Endodermal cell (in vitro differentiated cells): ENCODE results near the gene ZNF281. TPM values are rescaled to one million over a fixed set of nuclear protein-coding genes. Genes with fewer than 3 reads are reported as not detected.

Experiments
- DNase-seq: peaks from one replicate; pipeline ENCODE4 v3.0.0-alpha.2; 2017
- H3K27ac ChIP-seq: 2 replicates; pipeline ENCODE4 v1.5.1; 2013; ENCODE audit warnings: mild to moderate bottlenecking, low read depth, low read length, moderate library complexity
- H3K27me3 ChIP-seq: 2 replicates; pipeline ENCODE4 v1.6.1; 2013; ENCODE audit warnings: mild to moderate bottlenecking, low read length, moderate library complexity; ENCODE audit not compliant: insufficient read depth, control insufficient read depth, poor library complexity, severe bottlenecking
- H3K36me3 ChIP-seq: 2 replicates; pipeline ENCODE4 v1.7.0; 2013; ENCODE audit warnings: mild to moderate bottlenecking, low read length, moderate library complexity; ENCODE audit not compliant: control insufficient read depth, insufficient read depth
- H3K4me1 ChIP-seq: one replicate; pipeline ENCODE4 v1.7.0; 2013; ENCODE audit warnings: low read length; ENCODE audit not compliant: control insufficient read depth, insufficient read depth
- H3K4me3 ChIP-seq: 2 replicates; pipeline ENCODE4 v1.5.1; 2013; ENCODE audit warnings: mild to moderate bottlenecking, low read length, moderate library complexity
- H3K9ac ChIP-seq: 2 replicates; pipeline ENCODE4 v1.6.1; 2013; ENCODE audit warnings: mild to moderate bottlenecking, low read length, moderate library complexity; ENCODE audit not compliant: poor library complexity, severe bottlenecking; ENCODE audit errors: extremely low read depth
- H3K9me3 ChIP-seq: 2 replicates; pipeline ENCODE4 v1.6.1; 2013; ENCODE audit warnings: mild to moderate bottlenecking, low read length, moderate library complexity; ENCODE audit not compliant: control insufficient read depth
- H3K27ac Mint-ChIP-seq: 2 replicates; pipeline ENCODE4 v1.8.0; 2020; ENCODE audit warnings: mixed read lengths
- H3K27me3 Mint-ChIP-seq: 2 replicates; pipeline ENCODE4 v1.8.0; 2021; ENCODE audit warnings: mild to moderate bottlenecking, mixed read lengths; ENCODE audit not compliant: insufficient read depth
- H3K36me3 Mint-ChIP-seq: 2 replicates; pipeline ENCODE4 v1.8.0; 2020; ENCODE audit warnings: low read depth, mixed read lengths
- H3K4me1 Mint-ChIP-seq: 2 replicates; pipeline ENCODE4 v1.8.0; 2020; ENCODE audit warnings: mixed read lengths
- H3K4me3 Mint-ChIP-seq: 2 replicates; pipeline ENCODE4 v1.8.0; 2020; ENCODE audit warnings: mild to moderate bottlenecking, moderate library complexity, mixed read lengths
- H3K9me3 Mint-ChIP-seq: 2 replicates; pipeline ENCODE4 v1.8.0; 2020; ENCODE audit warnings: mild to moderate bottlenecking, mixed read lengths
- WGBS, 2 experiments: methylation state at CpG; one replicate each; pipeline versions ENCODE4 v1.1.5 to v1.1.7; 2013; ENCODE audit warnings: missing lambda C conversion rate in 2 of 2, mixed read lengths in 1 of 2; ENCODE audit not compliant: insufficient coverage in 1 of 2, insufficient read length in 1 of 2; 5-methylcytosine and 5-hydroxymethylcytosine counted together
- total RNA-seq, 2 donors: library from RNA; stranded (reverse); fragmentation: NEBNext Ultra II Directional in 1 of 2; extraction: Animal tissue kit (Norgen Biotek cat#: 25700) in 1 of 2; gene quantifications; 2 replicates in 1 of 2; 3 replicates in 1 of 2; pipeline ENCODE4 v1.2.1, GENCODE V29; 2021
- TF ChIP-seq, protein P1 (sequence below): fragments of 200-600 bp; sonication (generic); conservative IDR thresholded peaks from 2 replicates; pipeline ENCODE4 v1.5.0; 2021; ENCODE audit warnings: antibody characterized with exemption, mild to moderate bottlenecking

Gene ZNF281
- total RNA-seq, 2 donors from 2014 or later = 51.7 to 61.1 TPM

- no peak for DNase-seq
- no peak overlapping the region for H3K4me3 ChIP-seq
- H3K27me3 Mint-ChIP-seq = no peaks in the 10 kb centered on the region
- no peaks in the 10 kb centered on the region for H3K9me3 ChIP-seq
- peaks cover 48% of the 10 kb centered on the region for H3K36me3 Mint-ChIP-seq
- H3K9ac ChIP-seq = no peak overlapping the region
- peaks cover 6% of the 10 kb centered on the region for H3K9me3 Mint-ChIP-seq
- H3K27ac ChIP-seq = no peak overlapping the region
- TF ChIP-seq, protein P1, sequence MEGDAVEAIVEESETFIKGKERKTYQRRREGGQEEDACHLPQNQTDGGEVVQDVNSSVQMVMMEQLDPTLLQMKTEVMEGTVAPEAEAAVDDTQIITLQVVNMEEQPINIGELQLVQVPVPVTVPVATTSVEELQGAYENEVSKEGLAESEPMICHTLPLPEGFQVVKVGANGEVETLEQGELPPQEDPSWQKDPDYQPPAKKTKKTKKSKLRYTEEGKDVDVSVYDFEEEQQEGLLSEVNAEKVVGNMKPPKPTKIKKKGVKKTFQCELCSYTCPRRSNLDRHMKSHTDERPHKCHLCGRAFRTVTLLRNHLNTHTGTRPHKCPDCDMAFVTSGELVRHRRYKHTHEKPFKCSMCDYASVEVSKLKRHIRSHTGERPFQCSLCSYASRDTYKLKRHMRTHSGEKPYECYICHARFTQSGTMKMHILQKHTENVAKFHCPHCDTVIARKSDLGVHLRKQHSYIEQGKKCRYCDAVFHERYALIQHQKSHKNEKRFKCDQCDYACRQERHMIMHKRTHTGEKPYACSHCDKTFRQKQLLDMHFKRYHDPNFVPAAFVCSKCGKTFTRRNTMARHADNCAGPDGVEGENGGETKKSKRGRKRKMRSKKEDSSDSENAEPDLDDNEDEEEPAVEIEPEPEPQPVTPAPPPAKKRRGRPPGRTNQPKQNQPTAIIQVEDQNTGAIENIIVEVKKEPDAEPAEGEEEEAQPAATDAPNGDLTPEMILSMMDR = no peak
- 98 to 100% methylated on average over 2 to 4 of the region's 4 CpGs for WGBS, 2 experiments
- no peak overlapping the region for H3K27ac Mint-ChIP-seq
- H3K4me1 ChIP-seq = no peaks in the 10 kb centered on the region
- H3K4me3 Mint-ChIP-seq = no peak overlapping the region
- H3K4me1 Mint-ChIP-seq = no peaks in the 10 kb centered on the region
- H3K36me3 ChIP-seq = no peaks in the 10 kb centered on the region
- no peaks in the 10 kb centered on the region for H3K27me3 ChIP-seq
Measured at GRCh38 chr1:200444478-200444877, 34.6 kb upstream of the ZNF281 start.

- Mint-ChIP-seq H3K27me3 (no peaks in the 10 kb centered on the region), H3K4me1 (no peaks in the 10 kb centered on the region), H3K9me3 (peaks cover 6% of the 10 kb centered on the region), H3K27ac (no peak overlapping the region), H3K36me3 (peaks cover 45% of the 10 kb centered on the region), H3K4me3 (no peak overlapping the region)
- Histone ChIP-seq H3K36me3 (no peaks in the 10 kb centered on the region), H3K27me3 (no peaks in the 10 kb centered on the region), H3K4me1 (no peaks in the 10 kb centered on the region), H3K27ac (no peak overlapping the region), H3K9ac (no peak overlapping the region), H3K4me3 (no peak overlapping the region), H3K9me3 (no peaks in the 10 kb centered on the region)
- TF ChIP-seq, protein P1 = no peak
- DNase-seq = no peak
- 94 to 100% methylated on average over 2 of the region's 2 CpGs for WGBS, 2 experiments
Measured at GRCh38 chr1:200443860-200444259, 34.0 kb upstream of the ZNF281 start.

DNA sequence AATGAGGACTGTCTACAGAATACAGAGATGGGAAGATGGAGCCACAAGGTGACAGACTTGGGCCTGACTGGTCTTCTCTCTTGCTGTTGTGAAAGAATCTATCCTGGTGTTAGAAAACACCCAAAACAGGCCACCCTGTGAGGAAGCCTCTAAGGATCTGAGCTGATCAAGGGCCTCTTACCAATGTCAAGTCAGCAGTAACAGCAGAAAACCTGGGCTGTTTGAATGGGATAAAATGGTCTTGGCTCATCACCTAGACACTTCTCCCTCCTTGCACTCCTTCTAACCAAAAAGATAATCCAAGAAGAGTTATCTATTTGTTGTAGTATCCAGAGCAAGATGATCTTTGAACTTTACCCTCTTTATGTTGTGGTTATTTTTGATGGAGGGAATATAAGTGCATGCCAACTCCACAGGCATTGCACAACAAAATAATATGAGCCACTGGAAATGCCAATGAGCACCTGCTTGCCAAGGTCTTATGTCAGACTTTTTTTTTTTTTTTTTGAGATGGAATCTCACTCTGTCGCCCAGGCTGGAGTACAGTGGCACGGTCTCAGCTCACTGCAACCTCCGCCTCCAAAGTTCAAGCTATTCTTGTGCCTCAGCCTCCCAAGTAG, 32.8 kb upstream of the ZNF281 start:
- H3K36me3 ChIP-seq = no peaks in the 10 kb centered on the region
- H3K27ac ChIP-seq = no peak overlapping the region
- TF ChIP-seq, protein P1 = no peak
- no peak overlapping the region for H3K4me3 ChIP-seq
- no peak overlapping the region for H3K9ac ChIP-seq
- no peak for DNase-seq
- Mint-ChIP-seq H3K4me3 (no peak overlapping the region), H3K9me3 (peaks cover 6% of the 10 kb centered on the region), H3K4me1 (no peaks in the 10 kb centered on the region), H3K36me3 (peaks cover 36% of the 10 kb centered on the region), H3K27me3 (no peaks in the 10 kb centered on the region), H3K27ac (no peak overlapping the region)
- 92% methylated on average over 2 to 3 of the region's 3 CpGs for WGBS, 2 experiments
- no peaks in the 10 kb centered on the region for H3K27me3 ChIP-seq
- no peaks in the 10 kb centered on the region for H3K9me3 ChIP-seq
- H3K4me1 ChIP-seq = no peaks in the 10 kb centered on the region
